Neural cell (in vitro differentiated cells): Measurements from ENCODE around the gene CNOT6. TPM values are rescaled to one million over a fixed set of nuclear protein-coding genes. Genes with fewer than 3 reads are reported as not detected.

Source experiments
- H2AFZ ChIP-seq: fragments of 200-600, 300-800 bp; sonication (generic), shearing (Covaris generic); 2 replicates; pipeline ENCODE4 v1.6.0; 2014; ENCODE audit warnings: low read depth, mild to moderate bottlenecking, antibody characterized with exemption, low read length, moderate library complexity
- H3F3A ChIP-seq: fragments of 200-600 bp; shearing (Covaris generic); 2 replicates; pipeline ENCODE4 v1.6.1; 2016; ENCODE audit warnings: mild to moderate bottlenecking, moderate library complexity, mixed read lengths, antibody characterized with exemption, low read length; ENCODE audit not compliant: insufficient read depth, poor library complexity, severe bottlenecking
- H3K27ac ChIP-seq: fragments of 200-600, 300-800 bp; sonication (generic), shearing (Covaris generic); 2 replicates; pipeline ENCODE4 v1.5.1; 2014; ENCODE audit warnings: mild to moderate bottlenecking, low read length, moderate library complexity
- H3K27me3 ChIP-seq: fragments of 300-800, 200-600 bp; sonication (generic), shearing (Covaris generic); 2 replicates; pipeline ENCODE4 v1.6.0; 2014; ENCODE audit warnings: mild to moderate bottlenecking, low read depth, low read length, moderate library complexity; ENCODE audit not compliant: insufficient read depth
- H3K36me3 ChIP-seq: fragments of 300-800, 200-600 bp; sonication (generic), shearing (Covaris generic); 2 replicates; pipeline ENCODE4 v1.5.1; 2014; ENCODE audit warnings: mild to moderate bottlenecking, antibody characterized with exemption, low read length, moderate library complexity; ENCODE audit not compliant: insufficient read depth
- H3K4me2 ChIP-seq: fragments of 300-800, 200-600 bp; sonication (generic), shearing (Covaris generic); 2 replicates; pipeline ENCODE4 v1.6.0; 2014; ENCODE audit warnings: mild to moderate bottlenecking, low read length
- H3K4me3 ChIP-seq: fragments of 300-800, 200-600 bp; sonication (generic), shearing (Covaris generic); 2 replicates; pipeline ENCODE4 v1.5.1; 2014; ENCODE audit warnings: mild to moderate bottlenecking, low read length, moderate library complexity
- H3K79me2 ChIP-seq: fragments of 200-600 bp; shearing (Covaris generic); replicated peaks from 2 replicates; pipeline ENCODE4 v1.6.0; 2014; ENCODE audit warnings: mild to moderate bottlenecking, low read length, moderate library complexity; ENCODE audit not compliant: insufficient read depth
- H3K9ac ChIP-seq: fragments of 300-800, 200-600 bp; sonication (generic), shearing (Covaris generic); 2 replicates; pipeline ENCODE4 v1.6.1; 2016; ENCODE audit warnings: mild to moderate bottlenecking, low read length, mixed read lengths
- H3K9me2 ChIP-seq: fragments of 200-600 bp; shearing (Covaris generic); 2 replicates; pipeline ENCODE4 v1.6.1; 2016; ENCODE audit warnings: mild to moderate bottlenecking, low read length, mixed read lengths; ENCODE audit not compliant: insufficient read depth
- H3K9me3 ChIP-seq: fragments of 200-600, 300-800 bp; sonication (generic), shearing (Covaris generic); 2 replicates; pipeline ENCODE4 v1.6.1; 2016; ENCODE audit warnings: mild to moderate bottlenecking, mixed run types, low read length, moderate library complexity, mixed read lengths
- H4K20me1 ChIP-seq: fragments of 200-600 bp; shearing (Covaris generic); 2 replicates; pipeline ENCODE4 v1.6.1; 2016; ENCODE audit warnings: mild to moderate bottlenecking, mixed run types; ENCODE audit not compliant: insufficient read depth
- EP300 ChIP-seq: fragments of 450-650 bp; conservative IDR thresholded peaks from 2 replicates; pipeline ENCODE4 v1.6.1; 2014; ENCODE audit warnings: antibody characterized with exemption, mild to moderate bottlenecking, moderate library complexity; ENCODE audit not compliant: poor library complexity, severe bottlenecking
- EZH2 ChIP-seq: fragments of 200-600, 300-800 bp; shearing (Covaris generic), sonication (generic); IDR thresholded peaks from 2 replicates; pipeline ENCODE4 v1.6.1; 2014; ENCODE audit warnings: antibody characterized with exemption, low read length, borderline replicate concordance, mild to moderate bottlenecking; ENCODE audit not compliant: insufficient read depth, poor library complexity, severe bottlenecking
- MXI1 ChIP-seq: fragments of 450-650 bp; conservative IDR thresholded peaks from 2 replicates; pipeline ENCODE4 v1.6.1; 2014; ENCODE audit warnings: antibody characterized with exemption, mild to moderate bottlenecking; ENCODE audit not compliant: poor library complexity, severe bottlenecking
- POLR2AphosphoS5 ChIP-seq: IDR thresholded peaks from 2 replicates; pipeline ENCODE4 v1.6.1; 2012
- RAD21 ChIP-seq: fragments of 450-650 bp; conservative IDR thresholded peaks from 2 replicates; pipeline ENCODE4 v1.6.1; 2014; ENCODE audit warnings: antibody characterized with exemption, mild to moderate bottlenecking, moderate library complexity
- SMC3 ChIP-seq: fragments of 450-650 bp; conservative IDR thresholded peaks from 2 replicates; pipeline ENCODE4 v1.6.1; 2014; ENCODE audit warnings: antibody characterized with exemption, mild to moderate bottlenecking, moderate library complexity; ENCODE audit not compliant: poor library complexity
- TAF1 ChIP-seq: IDR thresholded peaks from 2 replicates; pipeline ENCODE4 v1.6.1; 2012; ENCODE audit warnings: low read depth
- polyA plus RNA-seq: library from polyadenylated mRNA; depleted of rRNA; stranded (reverse); fragments of >200 nt; gene quantifications from 2 replicates; pipeline ENCODE4 v1.2.3, GENCODE V29; 2014
- TF ChIP-seq, protein P1 (sequence below): fragments of 450-650 bp; IDR thresholded peaks from 2 replicates; pipeline ENCODE4 v1.5.1; 2014; ENCODE audit warnings: antibody characterized with exemption, mild to moderate bottlenecking, moderate library complexity; ENCODE audit not compliant: poor library complexity, severe bottlenecking
- TF ChIP-seq, protein P2 (sequence below): IDR thresholded peaks from 2 replicates; pipeline ENCODE4 v1.6.1; 2012; ENCODE audit warnings: borderline replicate concordance

The CNOT6 gene
- polyA plus RNA-seq, 1 donor from 2014 or later: 43.0 TPM

DNA sequence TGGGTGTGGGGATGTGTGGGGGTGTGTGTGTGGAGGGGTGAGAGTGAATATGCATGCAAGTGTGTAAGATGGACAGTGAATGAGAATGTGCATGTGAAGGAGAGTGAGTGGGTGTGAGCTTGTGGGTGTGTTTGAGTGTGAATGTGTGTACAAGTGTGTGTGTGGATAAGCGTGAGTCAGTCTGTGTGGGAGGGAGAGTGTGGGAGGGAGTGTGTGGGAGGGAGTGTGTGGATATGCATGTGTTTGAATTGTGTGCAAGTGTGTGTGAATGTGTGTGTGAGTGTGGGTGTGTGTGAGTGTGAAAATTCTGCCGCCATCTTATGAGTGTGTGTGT is 100.8 kb downstream of the CNOT6 start:
- Histone ChIP-seq H3K9me2 (no peaks in the 10 kb centered on the region), H2AFZ (no peak overlapping the region), H3K4me3 (no peak overlapping the region), H3K27ac (no peak overlapping the region), H4K20me1 (no peaks in the 10 kb centered on the region), H3K4me2 (no peak overlapping the region), H3K79me2 (no peaks in the 10 kb centered on the region), H3K9me3 (no peaks in the 10 kb centered on the region), H3K27me3 (peaks cover 28% of the 10 kb centered on the region), H3F3A (no peaks in the 10 kb centered on the region), H3K9ac (no peak overlapping the region), H3K36me3 (no peaks in the 10 kb centered on the region)
- TF ChIP-seq SMC3: no peak
- no peak for TF ChIP-seq RAD21
- TF ChIP-seq, protein P1, sequence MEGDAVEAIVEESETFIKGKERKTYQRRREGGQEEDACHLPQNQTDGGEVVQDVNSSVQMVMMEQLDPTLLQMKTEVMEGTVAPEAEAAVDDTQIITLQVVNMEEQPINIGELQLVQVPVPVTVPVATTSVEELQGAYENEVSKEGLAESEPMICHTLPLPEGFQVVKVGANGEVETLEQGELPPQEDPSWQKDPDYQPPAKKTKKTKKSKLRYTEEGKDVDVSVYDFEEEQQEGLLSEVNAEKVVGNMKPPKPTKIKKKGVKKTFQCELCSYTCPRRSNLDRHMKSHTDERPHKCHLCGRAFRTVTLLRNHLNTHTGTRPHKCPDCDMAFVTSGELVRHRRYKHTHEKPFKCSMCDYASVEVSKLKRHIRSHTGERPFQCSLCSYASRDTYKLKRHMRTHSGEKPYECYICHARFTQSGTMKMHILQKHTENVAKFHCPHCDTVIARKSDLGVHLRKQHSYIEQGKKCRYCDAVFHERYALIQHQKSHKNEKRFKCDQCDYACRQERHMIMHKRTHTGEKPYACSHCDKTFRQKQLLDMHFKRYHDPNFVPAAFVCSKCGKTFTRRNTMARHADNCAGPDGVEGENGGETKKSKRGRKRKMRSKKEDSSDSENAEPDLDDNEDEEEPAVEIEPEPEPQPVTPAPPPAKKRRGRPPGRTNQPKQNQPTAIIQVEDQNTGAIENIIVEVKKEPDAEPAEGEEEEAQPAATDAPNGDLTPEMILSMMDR: no peak
- no peak for TF ChIP-seq TAF1
- TF ChIP-seq, protein P2, sequence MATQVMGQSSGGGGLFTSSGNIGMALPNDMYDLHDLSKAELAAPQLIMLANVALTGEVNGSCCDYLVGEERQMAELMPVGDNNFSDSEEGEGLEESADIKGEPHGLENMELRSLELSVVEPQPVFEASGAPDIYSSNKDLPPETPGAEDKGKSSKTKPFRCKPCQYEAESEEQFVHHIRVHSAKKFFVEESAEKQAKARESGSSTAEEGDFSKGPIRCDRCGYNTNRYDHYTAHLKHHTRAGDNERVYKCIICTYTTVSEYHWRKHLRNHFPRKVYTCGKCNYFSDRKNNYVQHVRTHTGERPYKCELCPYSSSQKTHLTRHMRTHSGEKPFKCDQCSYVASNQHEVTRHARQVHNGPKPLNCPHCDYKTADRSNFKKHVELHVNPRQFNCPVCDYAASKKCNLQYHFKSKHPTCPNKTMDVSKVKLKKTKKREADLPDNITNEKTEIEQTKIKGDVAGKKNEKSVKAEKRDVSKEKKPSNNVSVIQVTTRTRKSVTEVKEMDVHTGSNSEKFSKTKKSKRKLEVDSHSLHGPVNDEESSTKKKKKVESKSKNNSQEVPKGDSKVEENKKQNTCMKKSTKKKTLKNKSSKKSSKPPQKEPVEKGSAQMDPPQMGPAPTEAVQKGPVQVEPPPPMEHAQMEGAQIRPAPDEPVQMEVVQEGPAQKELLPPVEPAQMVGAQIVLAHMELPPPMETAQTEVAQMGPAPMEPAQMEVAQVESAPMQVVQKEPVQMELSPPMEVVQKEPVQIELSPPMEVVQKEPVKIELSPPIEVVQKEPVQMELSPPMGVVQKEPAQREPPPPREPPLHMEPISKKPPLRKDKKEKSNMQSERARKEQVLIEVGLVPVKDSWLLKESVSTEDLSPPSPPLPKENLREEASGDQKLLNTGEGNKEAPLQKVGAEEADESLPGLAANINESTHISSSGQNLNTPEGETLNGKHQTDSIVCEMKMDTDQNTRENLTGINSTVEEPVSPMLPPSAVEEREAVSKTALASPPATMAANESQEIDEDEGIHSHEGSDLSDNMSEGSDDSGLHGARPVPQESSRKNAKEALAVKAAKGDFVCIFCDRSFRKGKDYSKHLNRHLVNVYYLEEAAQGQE: no peak
- TF ChIP-seq EZH2: no peak
- no peak for TF ChIP-seq EP300
- no peak for TF ChIP-seq POLR2AphosphoS5

DNA sequence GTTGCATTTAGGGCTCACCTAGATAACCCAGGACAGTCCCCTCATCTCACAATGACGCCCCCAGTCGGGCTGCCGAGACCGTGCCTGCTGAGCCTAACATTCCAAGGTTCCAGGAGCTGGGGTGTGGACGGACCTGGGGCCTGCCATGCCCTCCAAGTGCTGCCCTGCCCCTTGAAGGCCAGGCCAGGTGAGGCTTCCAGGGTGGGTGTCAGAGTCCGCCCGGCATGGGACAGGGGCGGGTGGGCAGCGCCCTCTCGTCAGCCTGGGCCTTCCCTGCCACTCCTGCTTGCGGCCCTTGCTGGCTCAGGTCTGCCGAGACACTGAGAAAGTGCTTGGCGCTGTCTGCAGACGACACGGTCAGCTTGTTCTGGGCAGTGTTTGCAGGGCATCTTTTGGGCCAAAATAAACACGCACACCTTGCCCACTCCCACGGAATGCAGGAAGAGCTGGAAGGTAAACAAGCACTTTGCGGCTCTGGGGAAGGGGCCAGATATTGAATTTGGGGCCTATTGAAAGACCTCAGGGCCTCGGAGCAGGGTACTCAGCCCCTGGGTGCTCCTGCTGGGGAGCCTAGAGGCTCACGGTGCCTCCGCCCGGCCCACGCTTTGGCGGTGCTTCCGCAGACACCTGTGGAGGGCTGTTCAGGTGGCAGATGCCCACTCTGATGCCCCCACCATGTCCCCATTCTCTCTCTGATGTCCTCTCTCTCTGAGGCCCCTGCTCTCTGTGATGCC is 101.4 kb downstream of the CNOT6 start:
- Histone ChIP-seq H3K79me2 (no peaks in the 10 kb centered on the region), H3K9me3 (no peaks in the 10 kb centered on the region), H3K9ac (no peak overlapping the region), H3K4me2 (no peak overlapping the region), H3K4me3 (no peak overlapping the region), H3K27ac (no peak overlapping the region), H2AFZ (no peak overlapping the region), H3K36me3 (no peaks in the 10 kb centered on the region), H3F3A (no peaks in the 10 kb centered on the region), H3K9me2 (no peaks in the 10 kb centered on the region), H3K27me3 (peaks cover 23% of the 10 kb centered on the region), H4K20me1 (no peaks in the 10 kb centered on the region)
- TF ChIP-seq, protein P2: no peak
- no peak for TF ChIP-seq MXI1
